ENCODE data around the gene CFAP221. TPM values are rescaled to one million over a fixed set of nuclear protein-coding genes. Genes with fewer than 3 reads are reported as not detected.

Gene CFAP221
- total RNA-seq, 1 experiment from 2014 or later, result not detected

- Histone ChIP-seq H4K20me1 (ENCODE audit: insufficient read depth) (no peaks in the 10 kb centered on the region), H3K4me2 (no peak overlapping the region), H3K4me3 (no peak overlapping the region), H3K4me1 (replicated peaks; ENCODE audit: insufficient read depth) (no peaks in the 10 kb centered on the region), H2AFZ (no peak overlapping the region), H3K36me3 (ENCODE audit: low read depth) (no peaks in the 10 kb centered on the region), H3K27ac (no peak overlapping the region), H3K79me2 (ENCODE audit: low read depth) (no peaks in the 10 kb centered on the region), H3K27me3 (ENCODE audit: insufficient read depth, low read depth) (peaks cover 4% of the 10 kb centered on the region; the same call in 1 of the 2 replicates), H3F3A (ENCODE audit: insufficient read depth, low read depth) (no peaks in the 10 kb centered on the region), H3K9me2 (ENCODE audit: insufficient read depth) (no peaks in the 10 kb centered on the region), H3K9me3 (ENCODE audit: insufficient read depth, low read depth) (no peaks in the 10 kb centered on the region)
- intact Hi-C loops (cut with micrococcal nuclease; ENCODE audit: unreplicated experiment), result no loop called here
- DNase-seq, result no peak
- BruUV-seq (replicated peaks), result no TSS peak
- ChIA-PET CTCF (no interaction called here), POLR2A (ENCODE audit: unreplicated experiment) (no interaction called here)
- no peak for TF ChIP-seq EZH2 (IDR thresholded peaks at IDR 0.05; ENCODE audit: low read depth)
- TF ChIP-seq, protein P1, sequence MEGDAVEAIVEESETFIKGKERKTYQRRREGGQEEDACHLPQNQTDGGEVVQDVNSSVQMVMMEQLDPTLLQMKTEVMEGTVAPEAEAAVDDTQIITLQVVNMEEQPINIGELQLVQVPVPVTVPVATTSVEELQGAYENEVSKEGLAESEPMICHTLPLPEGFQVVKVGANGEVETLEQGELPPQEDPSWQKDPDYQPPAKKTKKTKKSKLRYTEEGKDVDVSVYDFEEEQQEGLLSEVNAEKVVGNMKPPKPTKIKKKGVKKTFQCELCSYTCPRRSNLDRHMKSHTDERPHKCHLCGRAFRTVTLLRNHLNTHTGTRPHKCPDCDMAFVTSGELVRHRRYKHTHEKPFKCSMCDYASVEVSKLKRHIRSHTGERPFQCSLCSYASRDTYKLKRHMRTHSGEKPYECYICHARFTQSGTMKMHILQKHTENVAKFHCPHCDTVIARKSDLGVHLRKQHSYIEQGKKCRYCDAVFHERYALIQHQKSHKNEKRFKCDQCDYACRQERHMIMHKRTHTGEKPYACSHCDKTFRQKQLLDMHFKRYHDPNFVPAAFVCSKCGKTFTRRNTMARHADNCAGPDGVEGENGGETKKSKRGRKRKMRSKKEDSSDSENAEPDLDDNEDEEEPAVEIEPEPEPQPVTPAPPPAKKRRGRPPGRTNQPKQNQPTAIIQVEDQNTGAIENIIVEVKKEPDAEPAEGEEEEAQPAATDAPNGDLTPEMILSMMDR (conservative IDR thresholded peaks at IDR 0.05), result no peak
These were observed 55.1 kb downstream of the CFAP221 start for GRCh38 chr2:119599384-119599783.

DNA sequence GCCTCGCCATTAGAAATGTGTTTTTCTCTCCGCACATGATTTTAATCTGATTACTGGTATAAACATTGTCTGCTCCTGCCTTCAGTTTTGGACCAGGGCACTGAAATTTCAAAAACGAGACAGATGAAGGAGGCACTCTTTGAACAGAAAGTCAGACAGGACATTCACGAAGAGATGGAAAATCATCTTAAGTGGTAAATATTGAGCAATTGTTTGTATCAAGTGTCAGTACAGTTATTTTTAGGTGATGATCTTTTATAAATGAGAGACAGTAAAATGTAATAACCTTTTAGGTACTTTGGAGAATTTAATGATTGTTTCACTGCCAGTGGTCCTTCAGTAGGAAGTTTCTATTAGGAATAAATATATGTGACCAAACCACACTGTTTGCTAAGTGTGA is 60.8 kb downstream of the CFAP221 start:
- Histone ChIP-seq H3K4me2 (no peak overlapping the region), H3K9me2 (ENCODE audit: insufficient read depth) (no peaks in the 10 kb centered on the region), H3K79me2 (ENCODE audit: low read depth) (no peaks in the 10 kb centered on the region), H3K4me1 (replicated peaks; ENCODE audit: insufficient read depth) (peaks cover 5% of the 10 kb centered on the region; the same call in 1 of the 2 replicates), H3K9me3 (ENCODE audit: insufficient read depth, low read depth) (no peaks in the 10 kb centered on the region), H3K36me3 (ENCODE audit: low read depth) (no peaks in the 10 kb centered on the region), H4K20me1 (ENCODE audit: insufficient read depth) (no peaks in the 10 kb centered on the region), H3K4me3 (no peak overlapping the region), H2AFZ (no peak overlapping the region), H3F3A (ENCODE audit: insufficient read depth, low read depth) (no peaks in the 10 kb centered on the region), H3K27ac (no peak overlapping the region), H3K27me3 (ENCODE audit: insufficient read depth, low read depth) (peaks cover 10% of the 10 kb centered on the region; the same call in 1 of the 2 replicates)
- intact Hi-C loops (cut with micrococcal nuclease; ENCODE audit: unreplicated experiment), result no loop called here
- no peak for TF ChIP-seq EZH2 (IDR thresholded peaks at IDR 0.05; ENCODE audit: low read depth)
- TF ChIP-seq, protein P1 (conservative IDR thresholded peaks at IDR 0.05), result no peak
- CTCF ChIA-PET, result no interaction called here
- no TSS peak for BruUV-seq (replicated peaks)
- DNase-seq, result no peak
- POLR2A ChIA-PET (ENCODE audit: unreplicated experiment), result no interaction called here

DNA sequence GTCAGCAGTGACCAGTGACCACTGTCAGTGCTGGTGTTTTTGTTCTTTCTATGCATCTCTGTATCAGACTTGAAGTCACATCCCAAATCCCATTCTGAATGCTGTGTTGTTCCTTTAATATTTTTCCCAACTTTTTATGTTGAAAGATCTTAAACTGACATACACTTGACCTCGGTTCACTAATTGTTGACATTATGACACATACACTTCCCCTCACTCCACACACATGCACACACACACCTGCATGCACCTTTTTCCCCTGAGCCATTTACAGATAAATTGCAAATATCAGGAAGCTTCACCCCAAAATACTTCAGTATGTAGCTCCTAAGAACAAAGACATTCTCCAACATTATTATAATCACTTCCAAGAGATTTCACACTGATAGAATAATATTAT is 62.4 kb downstream of the CFAP221 start:
- Histone ChIP-seq H3K9me2 (ENCODE audit: insufficient read depth) (no peaks in the 10 kb centered on the region), H3K9me3 (ENCODE audit: insufficient read depth, low read depth) (no peaks in the 10 kb centered on the region), H3K36me3 (ENCODE audit: low read depth) (no peaks in the 10 kb centered on the region), H3K79me2 (ENCODE audit: low read depth) (no peaks in the 10 kb centered on the region), H3K4me3 (no peak overlapping the region), H2AFZ (no peak overlapping the region), H3K27me3 (ENCODE audit: insufficient read depth, low read depth) (peaks cover 16% of the 10 kb centered on the region; the same call in 1 of the 2 replicates), H3K4me1 (replicated peaks; ENCODE audit: insufficient read depth) (peaks cover 5% of the 10 kb centered on the region; the same call in 1 of the 2 replicates), H3K4me2 (no peak overlapping the region), H4K20me1 (ENCODE audit: insufficient read depth) (no peaks in the 10 kb centered on the region), H3K27ac (no peak overlapping the region), H3F3A (ENCODE audit: insufficient read depth, low read depth) (no peaks in the 10 kb centered on the region)
- intact Hi-C loops (cut with micrococcal nuclease; ENCODE audit: unreplicated experiment), result no loop called here
- no TSS peak for BruUV-seq (replicated peaks)
- ChIA-PET CTCF (no interaction called here), POLR2A (ENCODE audit: unreplicated experiment) (interaction anchor here (0.6 kb wide), 1 partner anchor 215 kb away, joined by 3 read pairs; no protein-coding TSS in a partner anchor)
- no peak for TF ChIP-seq EZH2 (IDR thresholded peaks at IDR 0.05; ENCODE audit: low read depth)
- TF ChIP-seq, protein P1 (conservative IDR thresholded peaks at IDR 0.05), result no peak
- DNase-seq, result no peak

Measured in PC-9 (cell line).